H1 (cell line): ENCODE measurements around the gene GTF2IRD1. TPM values are rescaled to one million over a fixed set of nuclear protein-coding genes. Genes with fewer than 3 reads are reported as not detected.

Source experiments
- CHD7 ChIP-seq: fragments of 300-600 bp; sonication (generic); IDR thresholded peaks from 2 replicates; pipeline ENCODE4 v1.7.1; 2012; ENCODE audit warnings: low read length, moderate library complexity, mild to moderate bottlenecking, inconsistent platforms; ENCODE audit not compliant: insufficient replicate concordance
- GABPA ChIP-seq: IDR thresholded peaks from 2 replicates; pipeline ENCODE4 v1.6.1; 2011; ENCODE audit warnings: mild to moderate bottlenecking, low read length, moderate library complexity, borderline replicate concordance; ENCODE audit not compliant: insufficient read depth
- NANOG ChIP-seq: IDR thresholded peaks from 2 replicates; pipeline ENCODE4 v1.6.1; 2011; ENCODE audit warnings: low read length, low read depth, mild to moderate bottlenecking, inconsistent platforms; ENCODE audit not compliant: insufficient read depth, poor library complexity, severe bottlenecking
- NRF1 ChIP-seq: IDR thresholded peaks from 2 replicates; pipeline ENCODE4 v1.6.1; 2011; ENCODE audit warnings: mild to moderate bottlenecking, low read depth, low read length, improper control_type of control experiment
- PHF8 ChIP-seq: fragments of 200-600 bp; sonication (generic); conservative IDR thresholded peaks from 2 replicates; pipeline ENCODE4 v1.7.1; 2012; ENCODE audit warnings: low read depth, mild to moderate bottlenecking, inconsistent platforms, low read length, moderate library complexity
- SP4 ChIP-seq: IDR thresholded peaks from 2 replicates; pipeline ENCODE4 v1.6.1; 2012; ENCODE audit warnings: low read length, inconsistent platforms
- USF2 ChIP-seq: IDR thresholded peaks from 2 replicates; pipeline ENCODE4 v1.6.1; 2011; ENCODE audit warnings: low read length, improper control_type of control experiment
- polyA plus RNA-seq, 7 experiments: library from polyadenylated mRNA; depleted of rRNA in 3 of 7; stranded (reverse) in 5 of 7; unstranded in 2 of 7; fragments of >200 nt in 5 of 7; fragments of 200-250 nt in 2 of 7; gene quantifications; 1 replicate in 5 of 7; 2 replicates in 1 of 7; 4 replicates in 1 of 7; pipeline versions ENCODE4 v1.2.1 to v1.2.3, GENCODE V29; 2011 to 2013; ENCODE audit warnings: missing spikeins in 2 of 7, mixed read lengths in 2 of 7
- total RNA-seq: library from RNA; stranded (reverse); fragmentation: NEBNext Ultra II Directional; extraction: Animal tissue kit (Norgen Biotek cat#: 25700); gene quantifications from 2 replicates; pipeline ENCODE4 v1.2.1, GENCODE V29; 2021
- TF ChIP-seq, protein P1 (sequence below): IDR thresholded peaks from 2 replicates; pipeline ENCODE4 v1.6.1; 2012; ENCODE audit warnings: inconsistent platforms

Gene GTF2IRD1
- total and polyA plus RNA-seq, 2 of the 8 experiments (the other 6 are each of a cell fraction or from before 2014, with no cell fraction given) = 27.4 to 45.4 TPM

- TF ChIP-seq CHD7 (no peak), USF2 (no peak), PHF8 (no peak), NANOG (no peak), SP4 (no peak), NRF1 (no peak), GABPA (no peak)
- TF ChIP-seq, protein P1, sequence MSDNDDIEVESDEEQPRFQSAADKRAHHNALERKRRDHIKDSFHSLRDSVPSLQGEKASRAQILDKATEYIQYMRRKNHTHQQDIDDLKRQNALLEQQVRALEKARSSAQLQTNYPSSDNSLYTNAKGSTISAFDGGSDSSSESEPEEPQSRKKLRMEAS = no peak
Measured at GRCh38 chr7:74502216-74502891, 48.6 kb downstream of the GTF2IRD1 start (continued).
